Karpas-422 (cell line): ENCODE data around the gene SMIM10L2A. TPM values are rescaled to one million over a fixed set of nuclear protein-coding genes. Genes with fewer than 3 reads are reported as not detected.
"Not testable (repeated sequence)": the region's sequence is repeated elsewhere in the genome, so short reads cannot be mapped to it uniquely, and the experiment has no call there.

Experiments
- DNase-seq: peaks from one replicate; pipeline ENCODE4 v3.0.0-alpha.2; 2015
- H2AFZ ChIP-seq: fragments of 200-600 bp; sonication (generic); 2 replicates; pipeline ENCODE4 v1.6.1; 2014; ENCODE audit warnings: antibody characterized with exemption, low read length, mixed read lengths
- H3K27ac ChIP-seq: fragments of 200-600 bp; sonication (generic); 2 replicates; pipeline ENCODE4 v1.5.1; 2014; ENCODE audit warnings: mild to moderate bottlenecking, low read length, moderate library complexity
- H3K27me3 ChIP-seq: fragments of 200-600 bp; sonication (generic); 2 replicates; pipeline ENCODE4 v1.6.1; 2014; ENCODE audit warnings: low read length, mixed read lengths
- H3K36me3 ChIP-seq: fragments of 200-600 bp; sonication (generic); 2 replicates; pipeline ENCODE4 v1.6.1; 2014; ENCODE audit warnings: low read length, mixed read lengths; ENCODE audit not compliant: insufficient read depth
- H3K4me1 ChIP-seq: fragments of 200-600 bp; sonication (generic); 2 replicates; pipeline ENCODE4 v1.6.1; 2014; ENCODE audit warnings: mild to moderate bottlenecking, low read length, mixed read lengths
- H3K4me2 ChIP-seq: fragments of 200-600 bp; sonication (generic); 2 replicates; pipeline ENCODE4 v1.6.1; 2014; ENCODE audit warnings: low read length, low read depth, mild to moderate bottlenecking; ENCODE audit not compliant: poor library complexity, severe bottlenecking
- H3K4me3 ChIP-seq: fragments of 200-600 bp; sonication (generic); 2 replicates; pipeline ENCODE4 v1.5.1; 2014; ENCODE audit warnings: mild to moderate bottlenecking, antibody characterized with exemption, low read length, mixed read lengths
- H3K79me2 ChIP-seq: fragments of 200-600 bp; sonication (generic); 2 replicates; pipeline ENCODE4 v1.6.1; 2014; ENCODE audit warnings: mild to moderate bottlenecking, low read length, mixed read lengths
- H3K9ac ChIP-seq: fragments of 200-600 bp; sonication (generic); 2 replicates; pipeline ENCODE4 v1.6.0; 2014; ENCODE audit warnings: low read length
- H3K9me2 ChIP-seq: fragments of 200-600 bp; sonication (generic), shearing (Covaris generic); replicated peaks from 2 replicates; pipeline ENCODE4 v1.6.0; 2014; ENCODE audit warnings: mild to moderate bottlenecking, low read length, moderate library complexity; ENCODE audit not compliant: insufficient read depth
- H3K9me3 ChIP-seq: fragments of 300-700, 200-600 bp; sonication (generic); 2 replicates; pipeline ENCODE4 v1.6.1; 2014; ENCODE audit warnings: low read length, mixed read lengths
- H4K20me1 ChIP-seq: fragments of 200-600 bp; sonication (generic); 2 replicates; pipeline ENCODE4 v1.6.1; 2014; ENCODE audit warnings: mild to moderate bottlenecking, antibody characterized with exemption, low read length, low read depth; ENCODE audit not compliant: insufficient read depth
- total RNA-seq: library from RNA; depleted of rRNA; stranded (reverse); fragments of >200 nt; shearing (Covaris generic); gene quantifications from 2 replicates; pipeline ENCODE4 v1.2.3, GENCODE V29; 2014; ENCODE audit warnings: low replicate concordance

The SMIM10L2A gene
- total RNA-seq, 1 experiment from 2014 or later: 0.11 TPM

GRCh38 chrX:135391734-135392133, 30.0 kb upstream of the SMIM10L2A start:
- DNase-seq: no peak
- no peaks in the 10 kb centered on the region for H4K20me1 ChIP-seq
- no peak overlapping the region for H3K4me2 ChIP-seq
- no peak overlapping the region for H3K9ac ChIP-seq
- no peak overlapping the region for H3K4me3 ChIP-seq
- no peaks in the 10 kb centered on the region for H3K79me2 ChIP-seq
- no peaks in the 10 kb centered on the region for H3K27me3 ChIP-seq
- H3K9me2 ChIP-seq: no peaks in the 10 kb centered on the region
- no peaks in the 10 kb centered on the region for H3K36me3 ChIP-seq
- no peak overlapping the region for H2AFZ ChIP-seq
- H3K4me1 ChIP-seq: no peaks in the 10 kb centered on the region
- H3K27ac ChIP-seq: no peak overlapping the region
- H3K9me3 ChIP-seq: no peaks in the 10 kb centered on the region

GRCh38 chrX:135393051-135393450, 28.7 kb upstream of the SMIM10L2A start:
- Histone ChIP-seq H3K4me1 (no peaks in the 10 kb centered on the region), H3K27me3 (no peaks in the 10 kb centered on the region), H3K27ac (no peak overlapping the region), H3K9me2 (no peaks in the 10 kb centered on the region), H3K4me2 (no peak overlapping the region), H3K9me3 (no peaks in the 10 kb centered on the region), H3K36me3 (no peaks in the 10 kb centered on the region), H4K20me1 (no peaks in the 10 kb centered on the region), H3K4me3 (no peak overlapping the region), H3K9ac (no peak overlapping the region), H3K79me2 (no peaks in the 10 kb centered on the region), H2AFZ (no peak overlapping the region)
- no peak for DNase-seq

- H3K4me1 ChIP-seq: no peaks in the 10 kb centered on the region
- H3K27me3 ChIP-seq: no peaks in the 10 kb centered on the region
- no peaks in the 10 kb centered on the region for H3K36me3 ChIP-seq
- H3K9me2 ChIP-seq: no peaks in the 10 kb centered on the region
- no peak overlapping the region for H3K4me2 ChIP-seq
- H3K9ac ChIP-seq: no peak overlapping the region
- H2AFZ ChIP-seq: no peak overlapping the region
- no peak overlapping the region for H3K27ac ChIP-seq
- H3K4me3 ChIP-seq: no peak overlapping the region
- no peaks in the 10 kb centered on the region for H3K79me2 ChIP-seq
- DNase-seq: no peak
- H4K20me1 ChIP-seq: no peaks in the 10 kb centered on the region
- H3K9me3 ChIP-seq: no peaks in the 10 kb centered on the region
Observed at GRCh38 chrX:135395064-135395463, 26.7 kb upstream of the SMIM10L2A start.

GRCh38 chrX:135396109-135396508, 25.6 kb upstream of the SMIM10L2A start:
- Histone ChIP-seq H3K9me3 (no peaks in the 10 kb centered on the region), H4K20me1 (no peaks in the 10 kb centered on the region), H3K9me2 (no peaks in the 10 kb centered on the region), H3K36me3 (no peaks in the 10 kb centered on the region), H3K4me2 (no peak overlapping the region), H3K27ac (no peak overlapping the region), H2AFZ (no peak overlapping the region), H3K4me3 (no peak overlapping the region), H3K79me2 (no peaks in the 10 kb centered on the region), H3K9ac (no peak overlapping the region), H3K27me3 (no peaks in the 10 kb centered on the region), H3K4me1 (no peaks in the 10 kb centered on the region)
- DNase-seq: no peak

GRCh38 chrX:135396566-135396965, 25.2 kb upstream of the SMIM10L2A start:
- no peak for DNase-seq
- no peaks in the 10 kb centered on the region for H3K9me2 ChIP-seq
- no peak overlapping the region for H3K4me2 ChIP-seq
- no peaks in the 10 kb centered on the region for H3K4me1 ChIP-seq
- H3K36me3 ChIP-seq: no peaks in the 10 kb centered on the region
- no peaks in the 10 kb centered on the region for H3K27me3 ChIP-seq
- no peak overlapping the region for H2AFZ ChIP-seq
- H3K9ac ChIP-seq: no peak overlapping the region
- H3K27ac ChIP-seq: no peak overlapping the region
- H3K9me3 ChIP-seq: no peaks in the 10 kb centered on the region
- H3K4me3 ChIP-seq: no peak overlapping the region
- no peaks in the 10 kb centered on the region for H4K20me1 ChIP-seq
- no peaks in the 10 kb centered on the region for H3K79me2 ChIP-seq

GRCh38 chrX:135397652-135398051, 24.1 kb upstream of the SMIM10L2A start:
- H3K4me3 ChIP-seq: no peak overlapping the region
- no peak overlapping the region for H3K4me2 ChIP-seq
- DNase-seq: no peak
- no peaks in the 10 kb centered on the region for H3K36me3 ChIP-seq
- H3K79me2 ChIP-seq: no peaks in the 10 kb centered on the region
- no peaks in the 10 kb centered on the region for H3K9me2 ChIP-seq
- H3K4me1 ChIP-seq: no peaks in the 10 kb centered on the region
- no peaks in the 10 kb centered on the region for H3K9me3 ChIP-seq
- no peaks in the 10 kb centered on the region for H3K27me3 ChIP-seq
- no peaks in the 10 kb centered on the region for H4K20me1 ChIP-seq
- H3K27ac ChIP-seq: no peak overlapping the region
- no peak overlapping the region for H2AFZ ChIP-seq
- no peak overlapping the region for H3K9ac ChIP-seq

- Histone ChIP-seq H3K4me1 (peaks cover 6% of the 10 kb centered on the region), H3K4me2 (no peak overlapping the region), H3K9me3 (no peaks in the 10 kb centered on the region), H3K36me3 (no peaks in the 10 kb centered on the region), H3K27ac (no peak overlapping the region), H3K9me2 (no peaks in the 10 kb centered on the region), H3K79me2 (no peaks in the 10 kb centered on the region), H3K27me3 (no peaks in the 10 kb centered on the region; the same call in 1 of the 2 replicates), H3K9ac (no peak overlapping the region), H2AFZ (no peak overlapping the region), H4K20me1 (no peaks in the 10 kb centered on the region), H3K4me3 (no peak overlapping the region)
- no peak for DNase-seq
Observed at GRCh38 chrX:135403374-135403773, 18.4 kb upstream of the SMIM10L2A start.

GRCh38 chrX:135406428-135406827, 15.3 kb upstream of the SMIM10L2A start:
- peak overlapping the region; percentile 23 for H3K4me2 ChIP-seq
- H3K79me2 ChIP-seq, H2AFZ ChIP-seq, H4K20me1 ChIP-seq, H3K36me3 ChIP-seq, H3K9me3 ChIP-seq, DNase-seq, H3K27ac ChIP-seq, H3K27me3 ChIP-seq, H3K9me2 ChIP-seq, H3K9ac ChIP-seq: not testable (repeated sequence)
- peaks cover 14% of the 10 kb centered on the region for H3K4me1 ChIP-seq
- H3K4me3 ChIP-seq: peak overlapping the region; percentile 22; the same call in 1 of the 2 replicates

- Histone ChIP-seq H3K27me3 (no peaks in the 10 kb centered on the region; the same call in 1 of the 2 replicates), H3K36me3 (no peaks in the 10 kb centered on the region), H3K9ac (no peak overlapping the region), H3K27ac (no peak overlapping the region), H3K9me3 (no peaks in the 10 kb centered on the region), H3K9me2 (no peaks in the 10 kb centered on the region), H3K79me2 (no peaks in the 10 kb centered on the region), H2AFZ (no peak overlapping the region), H3K4me2 (no peak overlapping the region), H3K4me1 (peaks cover 22% of the 10 kb centered on the region), H3K4me3 (no peak overlapping the region), H4K20me1 (no peaks in the 10 kb centered on the region)
- DNase-seq: no peak
Observed at GRCh38 chrX:135408794-135409193, 12.9 kb upstream of the SMIM10L2A start.
